Stimulated activated CD4-positive, alpha-beta T cell treated with anti-CD3 and anti-CD28 coated beads, Interleukin-2, amount 100 ng/mL, for 48 hours (primary cell): ENCODE data around the gene FBXO46.

Source experiments
- DNase-seq, 2 donors: peaks; one replicate each; pipeline ENCODE4 v3.0.0-alpha.2; 2020

FBXO46 gene, protein sequence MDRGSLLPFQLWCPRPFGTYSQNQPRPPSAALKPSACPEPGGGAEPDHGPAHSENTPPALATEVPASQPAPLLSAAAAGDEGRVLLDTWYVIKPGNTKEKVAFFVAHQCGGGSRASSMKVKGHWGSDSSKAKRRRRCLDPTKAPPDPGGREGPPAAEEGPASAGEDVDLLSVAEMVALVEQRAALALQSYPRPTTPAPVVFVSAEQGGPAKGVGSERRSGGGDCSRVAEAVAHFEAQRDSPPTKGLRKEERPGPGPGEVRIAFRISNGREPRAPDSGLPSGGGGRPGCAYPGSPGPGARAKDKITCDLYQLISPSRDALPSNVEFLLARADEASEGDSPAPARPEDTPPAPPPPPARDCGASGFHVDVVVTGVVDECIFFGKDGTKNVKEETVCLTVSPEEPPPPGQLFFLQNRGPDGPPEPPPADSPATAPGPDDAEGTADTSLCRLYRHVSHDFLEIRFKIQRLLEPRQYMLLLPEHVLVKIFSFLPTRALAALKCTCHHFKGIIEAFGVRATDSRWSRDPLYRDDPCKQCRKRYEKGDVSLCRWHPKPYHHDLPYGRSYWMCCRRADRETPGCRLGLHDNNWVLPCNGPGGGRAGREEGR

DNA sequence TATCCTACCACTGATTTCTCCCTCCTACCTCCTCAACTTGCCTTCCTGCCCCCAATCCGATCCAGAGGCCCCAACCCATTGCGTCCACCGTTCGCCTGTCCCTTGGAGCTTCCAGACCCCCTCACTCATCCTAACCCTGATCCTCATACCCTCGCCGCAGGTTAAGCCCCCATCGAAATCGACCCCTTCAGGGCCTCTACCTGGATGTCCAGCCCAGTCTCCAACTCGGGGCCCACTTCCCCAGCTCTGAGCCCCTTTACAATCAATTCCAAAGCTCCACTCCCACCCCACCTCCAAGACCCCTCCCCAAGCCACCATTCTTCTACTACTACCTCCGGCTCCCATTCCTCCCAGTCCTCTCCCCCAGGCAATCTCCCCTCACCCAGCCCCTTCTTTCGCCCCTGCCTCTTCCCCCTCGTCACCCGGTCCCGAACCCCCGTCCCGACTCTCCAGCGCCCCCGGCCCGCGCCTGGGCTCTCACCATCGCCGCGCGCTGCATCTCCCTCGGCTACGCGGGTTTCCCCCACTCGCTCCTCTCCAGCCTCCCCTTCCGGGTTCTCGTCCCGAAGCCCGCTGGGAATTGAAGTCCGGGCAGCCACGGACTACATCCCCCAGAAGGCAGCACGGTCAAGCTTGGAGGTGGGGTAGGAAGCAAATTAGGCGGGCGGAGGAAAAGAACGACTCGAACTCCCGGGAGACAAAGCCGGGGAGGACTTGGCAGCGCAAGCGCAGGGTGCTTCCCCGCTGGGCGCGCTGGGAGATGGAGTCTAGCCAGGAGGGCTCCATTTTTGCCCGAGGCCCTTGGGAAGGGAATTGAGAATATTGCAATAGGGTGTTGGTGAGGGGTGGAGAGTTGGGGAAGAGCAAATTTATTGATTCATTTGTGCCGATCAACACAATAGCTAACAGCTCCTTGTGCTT is at the start of gene FBXO46:
Gene FBXO46 (minus strand): TSS at position 529 of the 921 bp plus-strand sequence. CDS start 17,401 bp downstream, outside the sequence.
- peak; percentile 87 to 92 for DNase-seq

DNA sequence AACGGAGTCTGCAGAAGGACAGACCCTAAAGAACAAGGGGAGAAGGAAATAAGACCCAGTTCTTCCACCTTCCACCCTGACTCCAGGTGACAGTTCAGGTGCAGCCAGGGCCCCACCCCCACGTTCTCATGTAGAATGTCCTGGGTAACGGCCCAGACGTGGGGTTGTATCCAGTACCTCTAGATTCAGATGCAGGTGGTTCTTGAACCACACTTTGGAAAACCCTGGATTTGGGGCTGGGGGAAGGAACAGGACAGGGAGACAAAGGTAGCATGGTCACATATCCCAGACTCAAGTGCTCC is 49.4 kb upstream of the FBXO46 start:
- no peak for DNase-seq

DNA sequence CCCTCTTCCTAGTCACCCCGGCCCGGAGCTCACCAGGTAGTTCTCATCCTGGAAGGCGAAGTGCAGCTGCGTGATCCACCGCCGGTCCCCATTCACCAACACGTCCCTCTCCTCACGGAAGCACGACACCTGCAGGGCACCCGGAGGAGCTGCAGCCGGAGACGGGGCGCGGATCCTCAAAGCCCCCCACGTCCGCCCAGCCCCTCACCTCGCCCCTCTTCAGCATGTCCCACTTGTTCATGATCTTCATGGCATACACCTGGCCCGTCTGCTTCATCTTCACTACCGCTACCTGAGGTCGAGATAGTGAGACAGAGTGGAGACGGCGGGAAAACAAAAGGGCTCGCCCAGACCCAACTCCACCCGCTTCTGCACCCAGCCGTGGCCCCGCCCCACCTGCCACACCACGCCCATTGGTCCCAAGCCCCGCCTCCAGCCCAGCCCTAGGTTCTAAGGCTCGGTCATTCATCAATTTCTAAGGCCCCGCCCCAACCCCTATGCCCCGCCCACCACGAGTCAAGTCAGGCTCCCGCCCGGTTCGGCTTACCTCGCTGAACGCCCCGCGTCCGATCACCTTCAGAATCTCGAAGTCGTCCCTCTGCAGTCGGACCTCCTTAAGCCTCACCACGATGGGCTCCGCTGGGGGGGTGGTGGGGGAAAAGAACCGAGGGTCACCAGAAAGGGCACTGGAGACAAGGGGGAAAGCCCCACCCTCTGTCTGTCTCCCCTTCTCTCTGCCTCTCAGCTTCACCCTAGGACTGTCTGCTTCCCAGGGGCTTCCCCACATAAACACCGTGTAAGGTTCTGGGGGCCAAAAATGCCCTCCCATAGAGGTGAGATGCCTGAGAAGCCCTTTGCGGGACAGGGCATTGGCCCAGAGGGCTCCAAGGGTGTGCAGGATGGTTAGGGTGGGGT is 48.8 kb upstream of the FBXO46 start:
- DNase-seq = peak; percentile 90 to 97

DNA sequence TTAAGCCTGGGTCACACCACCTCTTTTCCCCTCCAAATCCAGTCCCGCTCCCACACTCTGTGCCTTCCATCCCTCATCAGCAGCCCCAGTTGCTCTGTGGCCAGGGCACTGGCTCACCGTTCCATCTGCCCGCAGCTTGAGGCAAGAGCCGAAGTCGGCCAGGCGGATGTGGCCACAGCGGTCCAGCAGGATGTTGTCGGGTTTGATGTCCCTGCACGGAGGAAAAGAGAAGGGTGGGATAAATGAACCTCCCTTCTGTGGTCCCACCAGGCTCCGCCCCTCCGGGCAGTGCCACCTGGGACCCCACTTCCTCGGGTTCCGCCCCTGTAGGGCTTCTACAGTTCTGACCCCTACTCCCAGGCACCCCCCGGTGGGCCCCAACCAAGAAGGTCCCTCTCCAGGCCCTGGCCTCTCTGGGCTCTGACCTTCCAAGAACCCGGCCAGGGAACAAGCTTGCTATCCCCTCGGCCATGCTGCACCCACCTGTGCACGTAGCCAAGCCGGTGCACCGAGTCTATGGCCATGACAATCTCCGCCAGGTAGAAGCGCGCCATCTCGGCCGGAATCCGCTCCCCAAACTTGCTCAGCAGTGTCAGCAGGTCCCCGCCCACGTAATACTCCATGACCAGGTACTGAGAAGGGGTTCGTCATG is 47.4 kb upstream of the FBXO46 start:
- no peak for DNase-seq

DNA sequence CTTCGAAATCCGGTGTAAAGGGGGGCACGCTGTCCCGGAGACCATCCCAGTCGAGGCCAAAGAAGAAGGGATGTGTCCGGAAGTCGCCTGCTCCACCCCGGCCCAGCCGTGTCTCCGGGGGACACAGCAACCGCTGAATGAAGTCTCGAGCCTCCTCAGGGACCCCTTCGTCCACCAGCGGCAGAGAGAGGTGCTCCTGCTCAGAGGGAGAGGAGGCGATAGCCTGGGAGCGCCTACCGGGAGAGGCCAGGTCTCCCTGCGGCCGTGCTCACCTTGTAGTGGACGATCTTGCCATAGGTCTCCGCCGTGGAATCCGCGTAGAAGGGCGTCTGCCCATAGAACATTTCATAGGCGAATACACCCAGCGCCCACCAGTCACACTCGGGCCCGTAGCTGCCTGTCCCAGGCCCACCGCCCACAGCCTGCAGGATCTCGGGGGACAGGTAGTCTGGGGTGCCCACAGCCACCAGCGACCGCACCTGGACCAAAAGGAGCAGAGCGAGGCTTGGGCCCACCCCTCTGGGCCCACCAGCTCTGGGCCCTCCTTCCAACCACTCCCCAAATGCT is 46.8 kb upstream of the FBXO46 start:
- DNase-seq = no peak

DNA sequence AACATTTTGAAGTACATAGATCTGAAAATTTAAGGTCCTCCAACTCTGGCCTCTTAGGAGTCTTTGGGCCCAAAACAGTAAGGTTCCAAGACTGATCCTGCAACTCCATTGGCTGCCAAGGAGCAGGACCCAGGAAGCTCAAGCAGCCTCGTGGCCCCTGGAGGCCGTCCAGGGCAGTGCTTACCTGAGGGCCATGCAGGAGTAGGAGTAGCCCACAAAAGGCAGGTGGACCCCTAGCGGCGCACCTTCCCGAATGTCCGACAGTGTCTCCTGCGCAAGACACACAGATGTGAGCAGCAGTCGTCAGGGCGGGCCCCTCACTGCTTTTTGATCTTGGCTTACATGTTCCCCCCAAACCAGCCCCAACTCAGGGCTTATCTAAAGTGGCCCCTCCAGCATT is 44.1 kb upstream of the FBXO46 start:
- no peak for DNase-seq

DNA sequence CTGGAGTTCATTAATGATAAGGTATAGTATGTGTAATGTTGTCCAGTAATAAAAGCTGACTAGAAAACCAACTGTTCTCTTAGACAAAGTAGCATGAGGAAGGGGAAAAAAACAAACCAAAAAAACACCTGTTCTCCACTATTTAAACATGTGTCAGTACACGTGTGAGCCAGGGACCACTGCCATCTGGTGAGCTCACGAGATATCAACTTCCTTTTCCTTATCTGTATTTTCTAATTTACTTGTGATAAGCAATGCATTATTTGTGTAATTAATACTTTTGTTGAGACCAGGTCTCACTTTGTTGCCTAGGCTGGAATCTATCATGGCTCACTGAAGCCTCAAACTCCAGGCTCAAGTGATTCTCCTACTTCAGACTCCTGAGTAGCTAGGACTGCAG is 42.7 kb upstream of the FBXO46 start:
- no peak for DNase-seq

DNA sequence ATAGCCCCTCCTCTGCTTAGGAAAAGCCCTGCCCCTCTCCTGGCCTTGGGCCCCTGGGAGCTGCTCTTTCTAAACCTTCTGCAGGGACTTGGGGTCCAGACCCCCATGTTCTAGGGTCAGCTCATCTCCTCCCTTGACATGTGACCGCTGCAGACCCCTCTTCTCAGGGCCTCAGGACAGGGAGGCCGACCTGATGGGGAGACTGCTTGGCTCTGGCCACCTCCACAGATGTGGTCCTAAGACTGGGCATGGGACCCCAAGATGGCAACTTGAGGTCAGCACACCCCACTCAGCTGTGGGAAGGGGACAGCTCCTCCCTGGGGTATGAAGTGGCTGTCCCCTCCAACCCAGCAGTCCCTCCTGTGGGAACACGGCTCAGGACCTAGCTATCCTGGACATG is 42.2 kb upstream of the FBXO46 start:
- no peak for DNase-seq

DNA sequence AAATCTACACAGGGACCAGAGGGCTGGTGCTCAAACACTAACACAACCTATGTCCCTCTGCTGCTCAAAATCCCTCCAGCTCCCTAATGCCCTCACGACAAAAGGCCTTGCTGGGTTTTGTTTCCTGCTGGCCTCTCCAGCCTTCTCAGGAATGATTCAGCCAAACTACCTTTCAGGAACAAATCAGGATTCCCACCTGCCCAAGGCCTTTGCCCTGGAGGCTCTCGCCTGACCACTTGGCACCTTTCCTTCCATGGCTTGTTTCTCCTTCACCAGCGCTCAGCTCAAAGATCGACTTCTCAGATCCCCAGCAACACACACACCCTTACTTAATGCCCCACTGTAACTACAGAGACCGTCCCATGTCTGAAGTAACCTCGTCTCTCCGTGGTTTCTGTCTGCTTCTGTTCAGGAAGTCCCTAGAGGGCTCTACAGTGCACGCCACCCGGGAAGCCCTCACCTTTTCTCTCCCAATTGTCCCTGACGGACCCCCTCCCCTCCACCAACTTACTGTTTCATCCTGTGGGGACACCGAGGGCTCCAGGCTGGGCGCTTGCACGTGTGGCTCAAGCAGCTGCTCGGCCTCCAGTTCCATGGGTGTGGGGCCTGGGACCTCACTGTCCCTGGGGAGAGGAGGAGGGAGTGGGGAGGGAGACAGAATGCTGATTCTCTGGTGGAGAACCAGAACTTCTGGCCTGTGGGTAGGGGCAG is 41.6 kb upstream of the FBXO46 start:
- DNase-seq = no peak

DNA sequence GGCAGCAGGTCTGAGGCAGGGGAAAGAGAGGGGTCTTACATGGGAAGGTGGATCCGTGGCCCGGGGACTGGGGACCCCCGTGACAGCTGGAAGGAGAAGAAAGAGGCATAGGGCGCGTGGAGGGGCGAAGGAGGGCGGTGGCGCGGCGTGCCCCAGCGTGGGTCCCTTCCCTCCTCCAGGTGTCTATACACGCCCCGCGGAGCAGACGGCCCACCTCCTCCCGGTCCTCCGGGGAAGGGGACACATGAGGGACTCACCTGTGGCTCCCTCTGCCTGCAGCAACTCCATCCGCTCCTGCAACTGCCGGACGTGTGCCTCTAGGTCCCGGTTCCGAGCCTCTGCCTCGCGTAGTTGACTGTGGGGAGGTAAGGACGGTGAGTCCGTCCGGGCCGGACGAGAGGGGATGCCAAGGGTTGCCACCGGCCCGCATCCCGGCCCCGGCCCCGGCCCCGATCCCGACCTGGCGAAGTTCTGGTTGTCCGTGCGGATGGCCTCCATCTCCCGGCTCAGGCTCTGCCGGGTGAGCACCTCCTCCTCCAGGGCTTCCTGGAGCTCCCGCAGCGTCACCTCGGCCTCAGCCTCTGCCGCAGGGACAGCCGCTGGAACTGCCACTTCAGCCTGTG is 40.7 kb upstream of the FBXO46 start:
- no peak for DNase-seq

DNA sequence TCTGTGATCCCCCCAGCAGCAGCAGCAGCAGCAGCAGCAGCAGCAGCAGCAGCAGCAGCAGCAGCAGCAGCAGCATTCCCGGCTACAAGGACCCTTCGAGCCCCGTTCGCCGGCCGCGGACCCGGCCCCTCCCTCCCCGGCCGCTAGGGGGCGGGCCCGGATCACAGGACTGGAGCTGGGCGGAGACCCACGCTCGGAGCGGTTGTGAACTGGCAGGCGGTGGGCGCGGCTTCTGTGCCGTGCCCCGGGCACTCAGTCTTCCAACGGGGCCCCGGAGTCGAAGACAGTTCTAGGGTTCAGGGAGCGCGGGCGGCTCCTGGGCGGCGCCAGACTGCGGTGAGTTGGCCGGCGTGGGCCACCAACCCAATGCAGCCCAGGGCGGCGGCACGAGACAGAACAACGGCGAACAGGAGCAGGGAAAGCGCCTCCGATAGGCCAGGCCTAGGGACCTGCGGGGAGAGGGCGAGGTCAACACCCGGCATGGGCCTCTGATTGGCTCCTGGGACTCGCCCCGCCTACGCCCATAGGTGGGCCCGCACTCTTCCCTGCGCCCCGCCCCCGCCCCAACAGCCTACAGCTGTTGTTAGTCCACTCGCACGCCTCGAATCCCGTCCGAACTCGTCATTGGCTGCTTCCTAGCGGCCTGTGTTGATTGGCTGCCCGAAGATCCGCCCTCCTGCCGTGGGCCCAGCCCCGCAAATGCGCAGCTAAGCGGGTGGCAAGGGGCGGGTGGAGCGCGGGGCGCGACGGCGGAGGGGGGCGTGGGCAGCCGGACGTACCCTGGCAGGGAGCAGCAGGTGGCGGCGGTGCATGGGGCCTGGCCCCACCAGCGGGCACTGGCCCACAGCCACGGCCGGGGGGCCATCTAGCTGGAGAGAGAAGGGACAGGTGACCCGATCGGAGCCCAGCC is 39.8 kb upstream of the FBXO46 start:
- DNase-seq = peak; percentile 89 to 91

DNA sequence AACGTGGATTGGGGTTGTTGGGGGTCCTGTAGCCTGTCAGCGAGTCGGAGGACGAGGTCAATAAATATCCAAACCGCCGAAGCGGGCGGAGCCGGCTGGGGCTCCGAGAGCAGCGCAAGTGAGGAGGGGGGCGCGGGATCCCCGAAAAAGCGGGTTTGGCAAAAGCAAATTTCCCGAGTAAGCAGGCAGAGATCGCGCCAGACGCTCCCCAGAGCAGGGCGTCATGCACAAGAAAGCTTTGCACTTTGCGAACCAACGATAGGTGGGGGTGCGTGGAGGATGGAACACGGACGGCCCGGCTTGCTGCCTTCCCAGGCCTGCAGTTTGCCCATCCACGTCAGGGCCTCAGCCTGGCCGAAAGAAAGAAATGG is 39.1 kb upstream of the FBXO46 start:
- DNase-seq = peak in 1 of 2 donors; percentile 36

DNA sequence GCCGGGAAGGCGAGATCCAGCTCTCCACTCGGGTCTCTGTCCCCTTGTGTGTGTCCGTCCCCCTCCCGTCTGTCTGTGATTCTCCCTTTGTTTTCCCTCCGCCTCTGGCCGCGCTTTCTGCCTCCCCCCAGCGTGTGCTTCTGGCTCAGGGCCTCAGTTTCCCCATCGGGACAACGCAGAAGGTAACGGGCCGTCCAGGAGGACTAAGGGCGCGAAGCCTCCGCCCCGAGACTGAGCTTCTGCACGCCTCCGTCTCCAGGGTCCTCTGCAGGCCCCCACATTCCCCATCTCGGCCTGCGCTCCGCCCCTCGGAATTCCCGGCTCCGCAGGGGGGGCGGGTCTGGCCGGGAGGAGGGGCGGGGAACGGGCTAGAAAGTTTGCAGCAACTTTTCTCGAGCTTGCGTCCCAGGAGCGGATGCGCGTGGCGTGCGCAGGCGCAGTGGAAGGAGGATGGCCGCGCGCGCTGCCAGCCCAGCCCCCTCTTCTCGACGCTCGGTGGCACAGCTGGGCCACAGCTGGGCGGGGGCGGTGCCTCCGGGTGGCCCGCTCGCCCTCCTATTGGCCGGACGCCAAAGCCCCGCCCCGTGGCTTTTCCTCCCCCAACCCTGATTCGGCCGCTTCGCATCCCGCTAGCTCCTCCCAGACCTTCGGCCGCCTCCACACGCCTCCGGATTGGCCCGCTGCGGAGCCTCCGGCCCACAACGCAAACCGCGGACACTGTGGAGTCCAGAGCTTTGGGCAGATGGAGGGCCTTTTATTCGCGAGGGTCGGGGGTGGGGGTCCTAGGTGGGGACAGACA is 38.5 kb upstream of the FBXO46 start, which contains the start of gene SIX5:
Gene SIX5 (minus strand): TSS at position 269 of the 799 bp plus-strand sequence. CDS start 408 bp downstream, outside the sequence.
- peak; percentile 97 to 98 for DNase-seq

DNA sequence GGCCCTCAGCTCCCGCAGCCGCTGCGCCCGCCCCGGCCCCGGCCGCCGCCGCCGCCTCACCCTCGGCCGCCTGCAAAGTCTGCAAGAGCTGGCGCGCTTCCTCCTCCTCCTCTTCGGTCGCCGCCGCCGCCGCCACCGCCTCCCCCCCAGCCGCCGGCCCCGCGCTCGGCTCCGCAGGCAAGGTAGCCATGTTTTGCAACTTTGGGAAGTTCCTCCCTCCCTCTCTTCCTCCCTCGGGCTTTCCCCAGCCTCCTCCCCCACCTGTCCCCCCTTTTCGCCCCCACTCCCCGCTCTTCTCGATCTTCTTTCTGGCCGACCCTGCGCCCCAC is 37.9 kb upstream of the FBXO46 start:
- peak; percentile 35 to 39 for DNase-seq

DNA sequence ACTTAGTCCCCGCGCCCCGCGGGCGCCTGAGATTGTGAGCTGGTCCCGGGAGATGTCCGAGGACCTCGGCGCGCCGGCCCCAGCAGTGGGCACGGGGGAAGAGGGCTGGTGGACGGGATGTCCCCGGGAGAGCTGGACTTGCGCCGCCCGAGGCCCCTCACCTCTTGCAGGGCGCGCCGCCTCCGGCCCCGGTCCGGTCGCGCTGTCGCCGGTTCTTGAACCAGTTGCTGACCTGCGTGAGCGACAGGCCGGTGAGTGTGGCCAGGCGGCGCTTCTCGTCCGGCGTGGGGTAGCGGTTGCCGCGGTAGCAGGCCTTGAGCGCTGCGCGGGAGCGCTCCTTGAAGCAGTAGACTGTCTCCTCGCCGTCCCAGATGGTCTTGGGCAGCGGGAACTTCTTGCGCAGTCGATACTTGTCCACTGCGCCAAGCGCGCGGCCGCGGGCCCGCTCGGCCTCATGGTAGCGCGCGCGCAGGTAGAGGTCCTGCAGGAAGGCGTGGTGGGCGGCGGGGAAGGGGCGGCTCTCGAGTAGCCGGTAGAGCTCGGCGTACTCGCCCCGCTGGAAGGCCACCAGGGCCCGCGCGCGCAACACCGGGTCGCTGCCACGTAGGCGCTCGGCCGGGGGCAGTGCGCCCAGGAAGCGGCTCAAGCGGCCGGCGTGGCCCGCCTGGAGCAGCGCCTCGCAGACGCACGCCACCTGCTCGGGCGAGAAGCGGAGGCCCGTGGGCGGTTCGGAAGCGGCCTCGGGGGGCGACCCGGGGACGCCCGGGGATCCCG is 37.4 kb upstream of the FBXO46 start:
- DNase-seq = peak in 1 of 2 donors; percentile 22

DNA sequence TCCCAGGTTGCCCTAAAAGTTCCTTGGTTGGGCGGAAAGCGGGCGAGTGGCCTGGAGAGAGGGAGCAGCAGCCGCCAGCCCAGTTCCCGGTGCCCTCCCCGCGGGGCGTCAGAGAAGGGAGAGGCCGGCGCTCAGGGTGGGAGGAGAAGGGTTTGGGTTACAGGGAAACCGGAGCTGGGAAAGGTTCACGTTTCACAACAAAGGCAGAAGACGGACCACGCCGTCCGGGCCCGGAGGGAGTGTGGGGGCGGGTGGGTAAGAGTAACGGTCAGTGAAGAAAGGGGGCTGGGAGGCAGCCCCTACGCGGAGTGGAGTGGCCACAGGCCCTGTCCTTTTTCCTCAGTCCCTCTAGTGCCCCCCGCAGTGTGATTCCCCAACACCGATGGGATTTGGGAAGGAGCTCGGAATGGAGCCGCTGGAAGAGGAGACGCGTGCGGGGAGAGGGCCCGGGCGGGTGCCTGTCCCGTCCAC is 36.7 kb upstream of the FBXO46 start:
- DNase-seq = no peak

DNA sequence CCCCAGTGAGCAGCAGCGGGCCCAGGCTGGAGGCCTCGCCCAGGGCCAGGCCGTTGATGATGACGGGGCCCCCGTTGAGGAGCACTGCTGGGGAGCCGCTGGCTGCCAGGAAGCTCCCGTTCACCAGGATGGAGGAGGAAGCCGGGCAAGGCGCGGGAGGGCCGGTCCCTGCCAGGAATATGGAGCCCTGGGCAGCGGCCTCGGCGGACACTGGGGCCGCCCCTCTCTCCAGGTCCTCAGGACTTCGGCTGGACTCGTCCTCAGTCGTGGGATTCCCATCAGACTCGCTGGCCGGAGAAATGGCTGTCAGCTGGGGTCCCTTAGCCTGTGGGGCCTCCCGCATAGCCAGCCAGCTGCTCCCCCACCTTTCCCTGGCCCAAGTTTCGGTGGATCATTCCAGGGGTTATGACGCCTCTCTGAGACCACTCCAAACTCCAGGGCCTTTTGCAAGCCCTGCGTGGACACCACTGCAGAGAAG is 36.2 kb upstream of the FBXO46 start:
- no peak for DNase-seq
